OCI-LY3 (cell line): Measurements from ENCODE around the gene CDH15.

Experiments used
- H2AFZ ChIP-seq: fragments of 200-600, 300-600 bp; shearing (Covaris generic); 2 replicates; pipeline ENCODE4 v1.6.0; 2014; ENCODE audit warnings: antibody characterized with exemption, low read depth, low read length
- H3K27ac ChIP-seq: fragments of 200-600, 300-600 bp; sonication (generic); 2 replicates; pipeline ENCODE4 v1.5.1; 2014; ENCODE audit warnings: mild to moderate bottlenecking, low read length, moderate library complexity, mixed read lengths
- H3K27me3 ChIP-seq: fragments of 200-600, 300-600 bp; sonication (generic); 2 replicates; pipeline ENCODE4 v1.6.1; 2014; ENCODE audit warnings: low read depth, low read length, mixed read lengths
- H3K36me3 ChIP-seq: fragments of 200-600, 300-600 bp; sonication (generic); replicated peaks from 2 replicates; pipeline ENCODE3; 2014; ENCODE audit warnings: low read depth, low read length, mixed read lengths
- H3K4me1 ChIP-seq: fragments of 300-600, 200-600 bp; sonication (generic); 2 replicates; pipeline ENCODE4 v1.6.1; 2014; ENCODE audit warnings: low read length, mixed read lengths
- H3K4me2 ChIP-seq: fragments of 200-600, 300-600 bp; sonication (generic); 2 replicates; pipeline ENCODE4 v1.6.1; 2014; ENCODE audit warnings: low read length, mixed read lengths
- H3K4me3 ChIP-seq: fragments of 300-600, 200-600 bp; sonication (generic); 2 replicates; pipeline ENCODE4 v1.5.1; 2014; ENCODE audit warnings: antibody characterized with exemption, mild to moderate bottlenecking, low read length, moderate library complexity
- H3K79me2 ChIP-seq: fragments of 300-600, 200-600 bp; shearing (Covaris generic); 2 replicates; pipeline ENCODE4 v1.6.1; 2014; ENCODE audit warnings: mild to moderate bottlenecking, low read length, mixed read lengths
- H3K9ac ChIP-seq: fragments of 300-600, 200-600 bp; shearing (Covaris generic); 2 replicates; pipeline ENCODE4 v1.6.0; 2014; ENCODE audit warnings: mild to moderate bottlenecking, low read length, moderate library complexity
- H3K9me3 ChIP-seq: fragments of 200-600, 300-600 bp; shearing (Covaris generic); 2 replicates; pipeline ENCODE4 v1.6.1; 2014; ENCODE audit warnings: low read length, mixed read lengths; ENCODE audit not compliant: insufficient read depth
- H4K20me1 ChIP-seq: fragments of 200-600, 300-600 bp; sonication (generic); 2 replicates; pipeline ENCODE4 v1.6.1; 2016; ENCODE audit warnings: low read length, mixed read lengths; ENCODE audit not compliant: insufficient read depth
- EZH2phosphoT487 ChIP-seq: fragments of 200-600 bp; shearing (Covaris generic); IDR thresholded peaks from 2 replicates; pipeline ENCODE4 v1.6.1; 2018; ENCODE audit warnings: antibody characterized with exemption, mixed run types, low read depth
- TF ChIP-seq, protein P1 (sequence below): fragments of 200-600, 300-600 bp; sonication (generic); IDR thresholded peaks from 2 replicates; pipeline ENCODE4 v1.5.1; 2014; ENCODE audit warnings: antibody characterized with exemption, low read length, low read depth

Gene CDH15

DNA sequence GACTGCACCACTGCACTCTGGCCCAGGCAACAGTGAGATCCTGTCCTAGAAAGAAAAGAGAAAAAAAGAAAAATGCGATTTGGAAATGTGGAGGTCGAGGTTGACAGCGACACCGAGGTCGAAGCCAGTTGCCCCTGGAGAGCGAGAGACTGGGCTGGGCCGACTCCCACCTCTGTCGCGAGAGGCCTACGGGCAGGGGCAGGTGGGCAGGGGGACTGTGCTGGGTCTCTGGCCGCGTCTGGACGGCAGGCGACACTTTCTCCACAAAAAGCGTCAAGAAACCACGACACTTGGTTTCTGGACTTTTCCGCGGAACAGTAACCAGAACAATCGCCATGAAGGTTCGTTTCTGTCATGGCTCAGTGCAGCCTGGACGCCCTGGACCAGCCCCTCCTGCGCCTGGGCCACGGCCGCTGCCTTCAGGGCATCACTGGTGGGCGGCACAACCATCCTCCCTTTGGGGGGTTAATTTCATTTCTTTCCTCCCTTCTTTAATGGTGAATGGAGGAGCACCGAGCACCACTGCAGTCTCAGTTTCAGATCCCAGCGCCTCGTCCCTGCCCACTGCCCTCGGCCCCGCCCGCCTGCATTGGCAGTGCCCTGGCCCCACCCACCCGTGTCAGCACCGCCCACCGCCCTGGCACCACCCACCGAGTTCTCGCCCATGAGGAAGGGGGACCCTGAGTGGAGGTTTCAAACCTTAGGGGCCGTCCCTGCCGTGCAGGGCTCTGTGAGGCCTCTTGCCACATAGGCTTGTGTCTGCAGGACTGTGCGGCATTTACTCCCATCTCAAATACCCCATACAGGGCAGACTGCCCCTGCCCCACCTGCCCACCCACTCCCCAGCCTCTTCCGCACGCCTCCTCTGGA is 18.5 kb upstream of the CDH15 start:
- H2AFZ ChIP-seq = no peak overlapping the region

GRCh38 chr16:89153848-89154271 is 17.7 kb upstream of the CDH15 start:
- Histone ChIP-seq H3K79me2 (no peaks in the 10 kb centered on the region), H3K4me2 (no peak overlapping the region), H3K9me3 (peaks cover 10% of the 10 kb centered on the region), H3K4me3 (no peak overlapping the region), H3K4me1 (peaks cover 9% of the 10 kb centered on the region), H2AFZ (no peak overlapping the region), H3K27me3 (no peaks in the 10 kb centered on the region), H4K20me1 (peaks cover 3% of the 10 kb centered on the region; the same call in 1 of the 2 replicates), H3K9ac (no peak overlapping the region), H3K27ac (no peak overlapping the region), H3K36me3 (peaks cover 32% of the 10 kb centered on the region)
- TF ChIP-seq, protein P1, sequence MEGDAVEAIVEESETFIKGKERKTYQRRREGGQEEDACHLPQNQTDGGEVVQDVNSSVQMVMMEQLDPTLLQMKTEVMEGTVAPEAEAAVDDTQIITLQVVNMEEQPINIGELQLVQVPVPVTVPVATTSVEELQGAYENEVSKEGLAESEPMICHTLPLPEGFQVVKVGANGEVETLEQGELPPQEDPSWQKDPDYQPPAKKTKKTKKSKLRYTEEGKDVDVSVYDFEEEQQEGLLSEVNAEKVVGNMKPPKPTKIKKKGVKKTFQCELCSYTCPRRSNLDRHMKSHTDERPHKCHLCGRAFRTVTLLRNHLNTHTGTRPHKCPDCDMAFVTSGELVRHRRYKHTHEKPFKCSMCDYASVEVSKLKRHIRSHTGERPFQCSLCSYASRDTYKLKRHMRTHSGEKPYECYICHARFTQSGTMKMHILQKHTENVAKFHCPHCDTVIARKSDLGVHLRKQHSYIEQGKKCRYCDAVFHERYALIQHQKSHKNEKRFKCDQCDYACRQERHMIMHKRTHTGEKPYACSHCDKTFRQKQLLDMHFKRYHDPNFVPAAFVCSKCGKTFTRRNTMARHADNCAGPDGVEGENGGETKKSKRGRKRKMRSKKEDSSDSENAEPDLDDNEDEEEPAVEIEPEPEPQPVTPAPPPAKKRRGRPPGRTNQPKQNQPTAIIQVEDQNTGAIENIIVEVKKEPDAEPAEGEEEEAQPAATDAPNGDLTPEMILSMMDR = no peak
- no peak for TF ChIP-seq EZH2phosphoT487

More for the DNA sequence above, 18.5 kb upstream of the CDH15 start:
- peaks cover 39% of the 10 kb centered on the region for H3K36me3 ChIP-seq
- no peak for TF ChIP-seq EZH2phosphoT487
- TF ChIP-seq, protein P1 = no peak
- H3K9ac ChIP-seq = no peak overlapping the region
- H3K27ac ChIP-seq = no peak overlapping the region
- H4K20me1 ChIP-seq = peaks cover 3% of the 10 kb centered on the region; the same call in 1 of the 2 replicates
- H3K4me1 ChIP-seq = peaks cover 9% of the 10 kb centered on the region
- no peak overlapping the region for H3K4me3 ChIP-seq
- peaks cover 11% of the 10 kb centered on the region for H3K9me3 ChIP-seq
- no peak overlapping the region for H3K4me2 ChIP-seq
- no peaks in the 10 kb centered on the region for H3K79me2 ChIP-seq
- H3K27me3 ChIP-seq = no peaks in the 10 kb centered on the region

DNA sequence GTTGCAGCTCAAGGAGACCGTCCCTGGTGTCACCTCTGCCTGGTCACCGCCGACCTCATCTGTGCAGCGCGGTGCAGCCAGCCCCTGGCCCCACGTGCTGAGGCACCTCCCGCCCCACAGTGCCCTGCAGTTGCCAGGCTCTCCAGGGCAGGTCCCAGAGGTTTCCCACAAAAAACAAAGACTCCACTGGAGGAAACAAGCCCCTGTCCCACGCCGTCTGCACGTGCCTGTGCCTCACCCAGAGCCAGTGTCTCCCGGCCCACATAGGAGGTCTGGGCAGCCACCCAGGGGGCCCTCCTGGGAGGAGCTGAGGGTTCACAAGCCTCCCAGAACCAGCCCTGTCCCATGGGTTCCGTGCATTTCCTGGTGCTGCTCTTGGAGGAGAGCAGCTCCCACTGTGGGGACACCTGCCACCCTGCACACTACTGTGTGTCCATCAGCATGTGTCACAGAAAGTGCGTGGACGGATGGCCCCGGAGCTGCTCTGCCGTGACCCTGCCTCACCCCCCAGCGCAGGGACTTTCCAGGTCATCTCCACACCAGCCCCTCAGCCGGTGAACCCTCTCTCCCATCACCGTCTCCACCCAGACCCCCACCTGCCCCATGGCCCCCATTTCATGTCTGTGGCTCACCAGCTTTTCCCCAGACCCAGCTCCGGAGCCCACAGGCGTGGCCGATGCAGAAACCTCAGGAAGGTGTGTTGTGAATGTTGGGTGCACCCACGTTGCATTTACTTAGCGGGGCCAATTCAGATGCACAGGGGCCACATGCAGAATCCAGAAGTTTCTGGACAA is 17.0 kb upstream of the CDH15 start:
- peaks cover 9% of the 10 kb centered on the region for H3K4me1 ChIP-seq
- H3K4me3 ChIP-seq = no peak overlapping the region
- H3K27me3 ChIP-seq = no peaks in the 10 kb centered on the region
- no peak overlapping the region for H2AFZ ChIP-seq
- H3K79me2 ChIP-seq = no peaks in the 10 kb centered on the region
- peaks cover 24% of the 10 kb centered on the region for H3K36me3 ChIP-seq
- H3K9me3 ChIP-seq = peaks cover 3% of the 10 kb centered on the region; the same call in 1 of the 2 replicates
- H3K9ac ChIP-seq = no peak overlapping the region
- H3K27ac ChIP-seq = no peak overlapping the region
- H4K20me1 ChIP-seq = peaks cover 3% of the 10 kb centered on the region; the same call in 1 of the 2 replicates
- TF ChIP-seq EZH2phosphoT487 = no peak
- TF ChIP-seq, protein P1 = no peak
- no peak overlapping the region for H3K4me2 ChIP-seq

DNA sequence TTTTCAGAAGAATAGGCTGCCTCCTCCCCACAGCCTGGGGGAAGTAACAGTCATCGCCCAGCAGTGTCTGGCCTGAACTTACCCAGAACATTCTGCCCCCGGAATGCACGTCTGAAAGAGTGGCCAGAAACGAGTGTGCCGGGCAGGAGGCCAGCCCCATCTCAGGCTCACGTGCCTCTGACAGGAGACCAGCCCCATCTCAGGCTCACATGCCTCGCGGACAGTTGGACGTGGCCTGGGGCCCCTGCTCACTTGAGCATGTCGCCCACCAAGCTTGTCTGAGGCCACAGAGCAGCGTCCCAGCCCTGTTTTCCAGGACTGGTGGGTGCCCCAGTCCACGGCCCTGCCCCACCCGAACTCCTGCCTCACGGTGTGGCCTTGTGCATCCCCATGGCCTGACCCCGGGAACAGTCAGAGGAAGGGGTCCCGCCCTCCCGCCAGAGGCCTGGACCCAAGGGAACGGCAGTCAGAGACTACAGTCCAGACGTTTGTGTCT is 16.3 kb upstream of the CDH15 start:
- Histone ChIP-seq H2AFZ (no peak overlapping the region), H4K20me1 (peaks cover 3% of the 10 kb centered on the region; the same call in 1 of the 2 replicates), H3K9me3 (peaks cover 3% of the 10 kb centered on the region; the same call in 1 of the 2 replicates), H3K27ac (no peak overlapping the region), H3K4me2 (no peak overlapping the region), H3K79me2 (no peaks in the 10 kb centered on the region), H3K27me3 (no peaks in the 10 kb centered on the region), H3K4me1 (peaks cover 9% of the 10 kb centered on the region), H3K4me3 (no peak overlapping the region), H3K36me3 (peaks cover 19% of the 10 kb centered on the region), H3K9ac (no peak overlapping the region)
- TF ChIP-seq, protein P1 = no peak
- no peak for TF ChIP-seq EZH2phosphoT487
